Glutamatergic neuron (in vitro differentiated cells): Measurements from ENCODE around the gene SMAD3. TPM values are rescaled to one million over a fixed set of nuclear protein-coding genes. Genes with fewer than 3 reads are reported as not detected.

Experiments
- DNase-seq: peaks from one replicate; pipeline ENCODE4 v3.0.0; 2022
- H3K27ac Mint-ChIP-seq: one replicate; pipeline ENCODE4 v1.8.0; 2020; ENCODE audit warnings: mild to moderate bottlenecking, mixed read lengths, inconsistent platforms; ENCODE audit not compliant: unreplicated experiment
- H3K27me3 Mint-ChIP-seq: one replicate; pipeline ENCODE4 v1.8.0; 2020; ENCODE audit warnings: mild to moderate bottlenecking, moderate library complexity, mixed read lengths, inconsistent platforms; ENCODE audit not compliant: unreplicated experiment
- H3K36me3 Mint-ChIP-seq: one replicate; pipeline ENCODE4 v1.8.0; 2020; ENCODE audit warnings: mild to moderate bottlenecking, mixed read lengths, inconsistent platforms; ENCODE audit not compliant: unreplicated experiment
- H3K4me1 Mint-ChIP-seq: one replicate; pipeline ENCODE4 v1.8.0; 2020; ENCODE audit warnings: mild to moderate bottlenecking, low read depth, mixed read lengths, inconsistent platforms; ENCODE audit not compliant: unreplicated experiment
- H3K4me3 Mint-ChIP-seq: one replicate; pipeline ENCODE4 v1.8.0; 2020; ENCODE audit warnings: mild to moderate bottlenecking, mixed read lengths, inconsistent platforms; ENCODE audit not compliant: unreplicated experiment
- H3K9me3 Mint-ChIP-seq: one replicate; pipeline ENCODE4 v1.8.0; 2020; ENCODE audit warnings: mild to moderate bottlenecking, moderate library complexity, mixed read lengths, inconsistent platforms; ENCODE audit not compliant: unreplicated experiment
- CTCF ChIP-seq: fragments of 200-600 bp; sonication (generic); IDR thresholded peaks from one replicate; pipeline ENCODE4 v1.5.0; 2021; ENCODE audit not compliant: partially characterized antibody, unreplicated experiment
- total RNA-seq: library from RNA; stranded (reverse); fragmentation: NEBNext Ultra II Directional; extraction: Animal tissue kit (Norgen Biotek cat#: 25700); gene quantifications from one replicate; pipeline ENCODE4 v1.2.1, GENCODE V29; 2021; ENCODE audit not compliant: unreplicated experiment

The SMAD3 gene
- total RNA-seq, 1 donor from 2014 or later = 5.0 TPM

- Mint-ChIP-seq H3K36me3 (no peaks in the 10 kb centered on the region), H3K27ac (no peak overlapping the region), H3K27me3 (peaks cover 4% of the 10 kb centered on the region)
Measured at GRCh38 chr15:67154249-67154648, 88.8 kb downstream of the SMAD3 start.

GRCh38 chr15:67156426-67156825 lies 91.0 kb downstream of the SMAD3 start:
- TF ChIP-seq CTCF = no peak
- Mint-ChIP-seq H3K27me3 (peaks cover 1% of the 10 kb centered on the region), H3K36me3 (no peaks in the 10 kb centered on the region), H3K9me3 (no peaks in the 10 kb centered on the region), H3K4me3 (no peak overlapping the region), H3K4me1 (no peaks in the 10 kb centered on the region), H3K27ac (no peak overlapping the region)
- no peak for DNase-seq

More at GRCh38 chr15:67154249-67154648, 88.8 kb downstream of the SMAD3 start:
- Mint-ChIP-seq H3K4me1 (no peaks in the 10 kb centered on the region), H3K9me3 (no peaks in the 10 kb centered on the region), H3K4me3 (no peak overlapping the region)
- no peak for TF ChIP-seq CTCF
- no peak for DNase-seq

- H3K4me3 Mint-ChIP-seq = no peak overlapping the region
- no peak for DNase-seq
- peaks cover 2% of the 10 kb centered on the region for H3K4me1 Mint-ChIP-seq
- H3K9me3 Mint-ChIP-seq = no peaks in the 10 kb centered on the region
- peaks cover 1% of the 10 kb centered on the region for H3K27me3 Mint-ChIP-seq
- H3K36me3 Mint-ChIP-seq = no peaks in the 10 kb centered on the region
- no peak overlapping the region for H3K27ac Mint-ChIP-seq
- TF ChIP-seq CTCF = no peak
Measured at GRCh38 chr15:67156834-67157233, 91.4 kb downstream of the SMAD3 start.

GRCh38 chr15:67157521-67158252 lies 92.3 kb downstream of the SMAD3 start:
- Mint-ChIP-seq H3K27ac (no peak overlapping the region), H3K36me3 (no peaks in the 10 kb centered on the region), H3K4me3 (no peak overlapping the region), H3K27me3 (peaks cover 6% of the 10 kb centered on the region), H3K9me3 (no peaks in the 10 kb centered on the region), H3K4me1 (peaks cover 2% of the 10 kb centered on the region)
- TF ChIP-seq CTCF = no peak
- DNase-seq = no peak

GRCh38 chr15:67158367-67158766 lies 93.0 kb downstream of the SMAD3 start:
- no peaks in the 10 kb centered on the region for H3K9me3 Mint-ChIP-seq
- H3K27me3 Mint-ChIP-seq = peaks cover 6% of the 10 kb centered on the region
- no peak for DNase-seq
- H3K4me1 Mint-ChIP-seq = peaks cover 2% of the 10 kb centered on the region
- no peak overlapping the region for H3K27ac Mint-ChIP-seq
- no peaks in the 10 kb centered on the region for H3K36me3 Mint-ChIP-seq
- no peak overlapping the region for H3K4me3 Mint-ChIP-seq
- TF ChIP-seq CTCF = no peak
